Stimulated activated CD8-positive, alpha-beta memory T cell treated with anti-CD3 and anti-CD28 coated beads, Interleukin-15, amount 100 ng/mL, for 48 hours (primary cell): ENCODE data around the gene KIFAP3.
"Not testable (repeated sequence)": the region's sequence is repeated elsewhere in the genome, so short reads cannot be mapped to it uniquely, and the experiment has no call there.

ENCODE experiments used
- DNase-seq, 2 donors: peaks; one replicate each; pipeline ENCODE4 v3.0.0-alpha.2; 2020; ENCODE audit warnings: low read depth in 2 of 2

Gene KIFAP3

DNA sequence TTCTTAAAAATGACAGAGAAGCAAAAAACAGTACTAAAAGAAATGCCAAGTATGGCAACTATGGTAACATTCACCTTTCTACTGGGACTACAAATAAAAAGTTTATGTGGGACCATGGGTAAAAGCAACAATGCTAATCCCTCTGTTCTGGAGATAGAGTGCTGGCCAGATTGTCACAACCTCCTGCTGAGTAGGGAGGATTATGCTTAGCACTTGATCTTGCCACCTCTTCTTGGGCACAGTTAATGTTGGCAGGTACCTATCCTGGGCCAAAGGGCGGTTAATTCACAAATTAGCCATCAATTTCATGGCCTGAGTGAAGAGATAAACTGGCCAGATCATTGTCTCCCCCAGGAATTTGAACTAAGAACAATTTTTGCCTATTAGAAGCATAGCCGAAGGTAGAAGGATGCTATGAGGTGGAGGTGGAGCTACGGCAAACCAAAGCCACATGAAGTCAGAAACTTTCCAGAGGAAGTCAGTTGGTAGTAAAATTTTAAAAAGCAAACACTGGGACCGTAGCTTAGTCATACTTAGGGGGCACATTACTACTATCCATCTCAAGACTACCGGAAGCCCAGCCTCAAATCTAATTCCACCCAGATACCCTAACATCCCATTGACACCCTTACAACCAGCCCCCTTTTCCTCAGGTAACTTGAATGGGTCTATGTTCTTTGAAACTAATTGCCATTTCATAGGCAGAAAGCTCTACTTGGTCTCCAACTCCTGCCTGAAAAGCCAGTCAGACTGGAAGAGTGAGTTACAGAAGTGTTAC is 183.5 kb downstream of the KIFAP3 start:
- peak; percentile 4 to 14 for DNase-seq

DNA sequence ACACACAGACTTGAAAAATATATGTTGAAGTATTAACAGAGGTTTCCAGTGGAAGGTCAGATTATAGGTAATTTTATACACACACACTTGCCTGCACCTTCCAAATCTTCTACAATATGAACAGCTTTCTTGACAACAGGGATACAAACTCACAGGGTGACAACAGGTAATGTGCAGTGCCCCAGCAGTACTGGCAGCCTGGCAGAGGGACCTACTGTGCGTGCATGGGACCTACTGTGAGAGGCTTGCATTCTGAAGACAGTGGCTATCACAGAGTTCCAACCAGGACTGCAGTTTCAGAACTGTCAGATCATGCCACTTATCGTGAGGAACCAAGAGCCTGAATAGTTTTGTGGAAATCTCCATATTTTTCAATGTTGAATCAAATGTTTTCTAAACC is 184.6 kb downstream of the KIFAP3 start:
- no peak for DNase-seq

DNA sequence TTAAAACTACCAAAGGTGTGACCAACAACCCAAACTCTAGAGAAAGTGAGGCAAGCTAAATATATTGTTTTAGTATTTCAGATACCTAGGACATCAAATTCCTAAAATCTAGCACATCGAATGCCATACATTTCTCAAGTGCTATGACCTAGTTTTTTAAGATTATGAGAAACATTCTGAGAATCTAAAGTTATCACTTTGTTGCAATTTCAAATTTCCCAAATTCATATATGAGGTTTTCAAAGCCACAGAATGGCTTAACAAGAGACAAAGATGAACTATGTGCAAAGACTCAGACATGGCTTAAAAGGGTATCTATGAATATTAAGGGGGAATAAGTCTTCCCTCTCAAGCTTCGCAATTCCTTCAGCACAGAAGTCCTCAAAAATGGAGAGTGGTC is 187.6 kb downstream of the KIFAP3 start:
- DNase-seq: no peak

DNA sequence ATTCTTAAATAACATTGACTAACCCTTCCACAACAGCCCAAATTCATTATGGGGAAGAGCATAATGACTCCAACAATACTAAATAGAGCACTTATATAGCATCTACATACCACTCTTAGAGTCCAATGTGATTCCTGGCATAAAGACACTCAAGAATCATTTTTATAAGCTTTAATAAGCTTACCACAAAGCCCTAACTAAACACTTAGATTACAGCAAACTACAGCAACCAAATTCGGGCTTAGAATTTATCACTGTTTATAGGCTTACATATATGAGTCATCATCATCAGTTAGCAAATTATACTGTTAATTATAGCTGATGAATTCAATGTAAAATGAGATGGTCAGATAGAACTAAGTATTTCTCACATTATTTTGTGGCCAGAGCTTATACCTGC is 188.1 kb downstream of the KIFAP3 start:
- DNase-seq: no peak

DNA sequence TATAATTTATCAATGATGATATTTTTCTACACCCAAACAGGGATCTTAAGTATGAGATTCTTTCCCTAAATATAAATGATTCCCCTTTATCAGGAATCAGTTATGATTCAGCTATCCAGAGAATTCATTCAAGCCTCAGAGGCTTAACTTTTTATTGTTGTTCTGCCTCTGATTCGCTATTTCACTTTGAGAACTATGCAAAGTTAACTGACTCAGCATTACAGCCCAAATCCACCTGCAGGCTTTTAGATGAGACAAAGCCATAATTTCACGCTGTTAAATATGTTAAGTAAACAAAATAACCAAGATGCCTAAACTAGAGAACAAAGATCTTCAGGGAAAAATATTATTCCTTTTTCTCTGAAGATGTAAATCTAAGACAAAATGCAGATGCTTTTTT is 189.3 kb downstream of the KIFAP3 start:
- DNase-seq: no peak

DNA sequence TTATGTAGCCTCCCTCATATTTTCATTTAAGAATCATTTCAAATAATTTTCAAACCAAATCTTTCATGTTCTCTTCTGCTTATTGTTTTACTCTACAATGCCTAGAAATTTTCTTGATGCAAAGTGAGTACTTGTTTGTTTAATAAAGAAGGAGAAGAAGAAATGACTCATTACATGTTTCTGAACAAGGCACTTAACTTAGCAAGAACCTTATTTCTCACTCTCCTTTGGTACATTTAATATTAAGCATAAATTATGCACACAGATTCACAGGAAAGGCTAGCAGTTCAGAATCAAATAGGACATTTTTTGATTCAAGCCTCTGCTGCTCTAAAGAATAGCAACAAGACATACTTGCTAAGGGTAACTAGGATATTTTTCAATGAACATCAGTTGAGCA is 189.9 kb downstream of the KIFAP3 start:
- no peak for DNase-seq

DNA sequence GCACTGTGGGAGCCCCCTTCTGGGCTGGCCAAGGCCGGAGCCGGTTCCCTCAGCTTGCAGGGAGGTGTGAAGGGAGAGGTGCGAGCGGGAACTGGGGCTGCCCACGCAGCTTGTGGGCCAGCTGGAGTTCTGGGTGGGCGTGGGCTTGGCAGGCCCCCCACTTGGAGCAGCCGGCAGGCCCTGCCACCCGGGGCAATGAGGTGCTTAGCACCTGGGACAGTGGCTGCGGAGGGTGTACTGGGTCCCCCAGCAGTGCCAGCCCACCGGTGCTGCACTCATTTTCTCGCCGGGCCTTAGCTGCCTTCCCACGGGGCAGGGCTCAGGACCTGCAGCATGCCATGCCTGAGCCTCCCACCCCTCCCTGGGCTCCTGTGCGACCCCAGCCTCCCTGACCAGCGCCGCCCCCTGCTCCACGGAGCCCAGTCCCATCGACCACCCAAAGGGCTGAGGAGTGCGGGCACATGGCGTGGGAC is 192.4 kb downstream of the KIFAP3 start:
- DNase-seq: no peak

DNA sequence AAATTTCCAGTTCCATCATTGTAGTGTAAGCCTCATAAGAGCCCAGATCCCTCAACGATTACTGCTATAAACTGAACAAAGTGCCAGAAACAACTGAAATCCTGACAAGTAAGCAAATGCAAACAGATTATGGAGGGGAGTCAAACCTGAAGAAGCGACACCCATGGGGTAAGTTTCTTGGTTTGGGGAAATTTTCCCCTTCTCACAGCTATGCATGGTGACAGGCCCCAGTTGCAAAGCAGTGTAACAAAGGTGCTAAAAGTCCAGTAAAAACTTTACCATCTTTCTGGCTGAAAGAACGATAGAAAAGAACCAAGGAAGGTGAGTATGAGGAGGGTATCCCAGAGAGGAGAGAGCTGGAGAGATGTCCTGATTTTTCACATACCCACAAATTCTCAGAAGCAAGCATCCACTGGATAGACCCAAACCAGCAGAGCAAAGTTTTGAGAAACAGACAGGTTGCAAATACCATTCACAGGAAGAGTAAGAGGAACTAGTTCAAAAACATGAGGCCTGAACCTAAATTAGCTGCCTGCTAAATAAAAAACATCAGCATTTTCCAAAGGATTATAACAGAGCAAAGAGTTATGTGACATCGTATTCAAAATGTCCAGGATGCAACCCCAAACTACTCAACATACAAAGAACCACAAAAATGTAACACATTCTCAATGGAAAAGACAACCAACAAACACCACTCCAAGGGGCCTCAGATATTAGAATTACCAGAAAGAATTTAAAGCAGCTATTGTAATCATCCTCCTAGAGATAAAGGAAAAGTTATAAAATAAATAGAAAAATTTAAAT is 195.3 kb downstream of the KIFAP3 start:
- no peak for DNase-seq

DNA sequence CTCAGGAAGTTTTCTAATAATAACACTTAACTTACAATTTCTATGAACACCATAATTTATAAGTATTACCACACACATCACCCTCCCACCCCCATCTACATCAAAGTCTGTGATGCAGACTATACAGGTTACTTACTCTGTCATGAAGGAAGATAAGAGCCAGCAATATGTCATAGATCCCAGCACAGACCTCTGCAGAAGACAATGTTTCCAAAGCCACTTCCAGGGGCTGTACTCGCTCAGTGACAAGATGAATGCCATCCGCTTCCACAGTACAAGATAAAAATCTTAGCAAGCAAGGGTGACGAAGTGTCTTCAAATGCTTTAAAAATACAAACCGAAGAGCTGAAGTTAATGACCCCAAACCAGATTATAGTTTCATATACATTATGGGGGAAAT is 196.0 kb downstream of the KIFAP3 start:
- DNase-seq: no peak

DNA sequence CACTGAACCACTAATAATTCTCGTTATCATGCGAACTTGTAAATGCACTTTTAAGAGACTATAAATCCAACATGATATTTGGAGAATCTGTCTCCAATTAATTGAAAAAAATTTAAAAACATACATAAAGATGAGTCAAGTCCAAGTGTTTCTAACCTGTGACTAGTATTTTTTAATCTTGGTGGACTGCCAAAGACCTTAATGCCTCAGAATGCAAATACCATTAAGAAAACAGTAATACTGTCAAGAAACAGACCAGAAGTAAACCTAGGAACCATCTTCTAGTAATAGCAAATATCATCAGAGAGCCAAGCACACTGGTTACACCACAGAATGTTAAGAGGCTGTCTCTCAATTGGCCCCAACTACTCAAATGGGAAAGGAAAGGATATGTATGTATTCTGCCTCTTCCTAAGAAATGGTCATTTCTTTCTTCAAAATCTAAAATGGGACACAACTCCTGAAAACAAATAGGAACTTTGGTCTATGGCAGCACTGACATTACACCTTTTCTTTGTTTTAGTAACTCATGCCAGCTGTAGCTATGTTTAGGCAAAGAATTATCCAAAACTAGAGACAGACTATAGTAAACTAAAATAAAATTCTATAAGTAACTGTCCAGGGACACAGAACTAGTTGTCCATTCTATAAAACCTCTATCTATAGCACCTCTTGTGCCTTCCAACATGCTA is 196.5 kb downstream of the KIFAP3 start:
- no peak for DNase-seq

DNA sequence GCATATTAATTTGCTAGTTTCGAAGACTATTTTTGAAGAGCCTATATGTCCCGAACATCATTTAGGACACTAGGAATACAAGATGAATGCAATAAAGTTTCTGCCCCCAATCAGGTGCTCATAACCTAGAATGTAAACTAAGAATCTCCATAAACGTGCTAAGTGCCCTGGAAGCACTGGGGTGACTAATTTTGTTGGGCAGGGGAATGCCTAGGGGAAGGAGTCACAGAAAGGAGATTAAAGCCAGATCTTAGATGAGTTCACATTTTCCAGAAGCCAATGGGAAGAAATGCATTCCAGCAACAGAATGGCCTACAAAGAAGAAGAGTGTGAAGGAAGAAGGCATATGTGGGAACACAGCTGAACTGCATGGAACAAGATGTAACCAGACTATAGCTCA is 200.3 kb downstream of the KIFAP3 start:
- DNase-seq: no peak

DNA sequence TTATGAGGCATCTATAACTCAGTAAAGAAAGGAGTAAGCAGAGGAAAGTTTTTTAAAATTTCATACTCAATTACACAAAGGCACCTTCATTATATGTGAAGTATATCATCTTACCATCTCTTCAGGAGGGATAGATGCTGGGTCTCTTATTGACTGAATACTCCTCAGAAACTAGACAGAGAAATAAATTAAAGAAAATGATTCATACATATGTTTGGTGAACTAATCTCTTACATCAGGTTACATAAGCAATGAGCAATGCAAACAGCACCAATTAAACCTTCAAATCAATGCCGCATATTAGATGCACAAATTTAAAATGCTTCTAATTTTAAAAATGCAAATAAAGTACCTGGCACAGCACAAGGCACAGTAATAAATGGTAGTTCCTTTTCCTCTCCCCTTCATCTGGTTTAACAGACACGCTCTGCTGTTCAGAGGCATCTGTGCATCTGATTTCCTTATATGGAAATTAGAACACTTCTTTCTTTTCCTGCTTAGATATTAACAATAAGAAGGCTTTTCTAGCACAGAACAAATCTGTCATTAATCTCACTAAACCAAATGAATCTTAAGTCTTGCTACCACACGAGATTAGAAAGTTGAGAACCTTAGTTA is 200.8 kb downstream of the KIFAP3 start:
- no peak for DNase-seq

DNA sequence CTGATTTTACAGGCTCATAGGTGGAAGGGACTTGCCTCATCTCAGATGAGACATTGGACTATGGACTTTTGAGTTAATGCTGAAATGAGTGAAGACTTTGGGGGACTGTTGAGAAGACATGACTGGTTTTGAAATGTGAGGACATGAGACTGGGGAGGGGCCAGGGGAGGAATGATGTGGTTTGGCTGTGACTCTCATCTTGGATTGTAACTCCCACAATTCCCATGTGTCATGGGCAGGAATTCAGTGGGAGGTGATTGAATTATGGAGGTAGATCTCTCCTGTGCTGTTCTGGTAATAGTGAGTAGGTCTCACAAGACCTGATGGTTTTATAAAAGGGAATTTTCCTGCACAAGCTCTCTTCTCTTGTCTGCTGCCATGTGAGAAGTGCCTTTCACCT is 201.6 kb downstream of the KIFAP3 start:
- DNase-seq: no peak

DNA sequence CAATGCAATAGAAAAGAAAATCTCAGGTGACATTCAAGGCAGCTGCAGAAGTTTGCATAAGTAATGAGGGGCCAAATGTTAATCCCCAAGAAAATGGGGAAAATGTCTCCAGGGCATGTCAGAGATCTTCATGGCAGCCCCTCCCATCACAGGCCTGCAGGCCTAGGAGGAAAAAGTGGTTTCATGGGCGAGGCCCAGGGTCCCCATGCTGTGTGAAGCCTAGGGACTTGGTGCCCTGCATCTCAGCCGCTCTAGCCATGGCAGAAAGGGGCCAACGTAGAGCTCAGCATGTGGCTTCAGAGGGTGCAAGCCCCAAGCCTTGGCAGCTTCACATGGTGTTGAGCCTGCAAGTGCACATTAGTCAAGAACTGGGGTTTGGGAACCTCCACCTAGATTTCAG is 202.5 kb downstream of the KIFAP3 start:
- DNase-seq: not testable (repeated sequence)
